Neural progenitor cell (in vitro differentiated cells): ENCODE results near the gene ST3GAL6. TPM values are rescaled to one million over a fixed set of nuclear protein-coding genes. Genes with fewer than 3 reads are reported as not detected.

ENCODE experiments used
- DNase-seq: peaks from one replicate; pipeline ENCODE4 v3.0.0-alpha.2; 2016; ENCODE audit warnings: low spot score
- H2AFZ ChIP-seq: fragments of 200-600 bp; sonication (generic); replicated peaks from 2 replicates; pipeline ENCODE4 v1.6.1; 2016; ENCODE audit warnings: antibody characterized with exemption
- H3F3A ChIP-seq: fragments of 200-600 bp; sonication (generic); 2 replicates; pipeline ENCODE4 v1.6.1; 2016; ENCODE audit warnings: antibody characterized with exemption, low read depth
- H3K27ac ChIP-seq: fragments of 200-600 bp; sonication (generic); 2 replicates; pipeline ENCODE4 v1.5.1; 2016; ENCODE audit warnings: mild to moderate bottlenecking
- H3K27me3 ChIP-seq: fragments of 200-600 bp; sonication (generic); 2 replicates; pipeline ENCODE4 v1.6.1; 2016; ENCODE audit warnings: mild to moderate bottlenecking, moderate library complexity
- H3K36me3 ChIP-seq: fragments of 200-600 bp; sonication (generic); 2 replicates; pipeline ENCODE4 v1.5.1; 2016
- H3K4me1 ChIP-seq: fragments of 200-600 bp; sonication (generic); 2 replicates; pipeline ENCODE4 v1.6.1; 2016; ENCODE audit warnings: mixed run types
- H3K4me2 ChIP-seq: fragments of 200-600 bp; sonication (generic); 2 replicates; pipeline ENCODE4 v1.6.1; 2016
- H3K4me3 ChIP-seq: fragments of 200-600 bp; sonication (generic); 2 replicates; pipeline ENCODE4 v1.5.1; 2016
- H3K79me2 ChIP-seq: fragments of 200-600 bp; sonication (generic); 2 replicates; pipeline ENCODE4 v1.6.1; 2016; ENCODE audit warnings: low read depth
- H3K9ac ChIP-seq: fragments of 200-600 bp; sonication (generic); 2 replicates; pipeline ENCODE4 v1.6.1; 2016
- H3K9me3 ChIP-seq: fragments of 200-600 bp; sonication (generic); 2 replicates; pipeline ENCODE4 v1.5.1; 2016; ENCODE audit warnings: low read depth
- H4K20me1 ChIP-seq: fragments of 200-600 bp; sonication (generic); 2 replicates; pipeline ENCODE4 v1.6.1; 2016; ENCODE audit warnings: low read depth
- H3K27ac Mint-ChIP-seq: 3 replicates; pipeline ENCODE4 v1.8.0; 2021; ENCODE audit warnings: mixed read lengths
- H3K27me3 Mint-ChIP-seq: 2 replicates; pipeline ENCODE4 v1.8.0; 2022; ENCODE audit warnings: low read depth, mild to moderate bottlenecking, inconsistent platforms, moderate library complexity, mixed read lengths; ENCODE audit not compliant: insufficient read depth
- H3K36me3 Mint-ChIP-seq: 3 replicates; pipeline ENCODE4 v1.8.0; 2021; ENCODE audit warnings: mixed read lengths
- H3K4me1 Mint-ChIP-seq: 3 replicates; pipeline ENCODE4 v1.8.0; 2021; ENCODE audit warnings: mixed read lengths
- H3K4me3 Mint-ChIP-seq: 3 replicates; pipeline ENCODE4 v1.8.0; 2021; ENCODE audit warnings: mild to moderate bottlenecking, moderate library complexity, mixed read lengths
- H3K9me3 Mint-ChIP-seq: 3 replicates; pipeline ENCODE4 v1.8.0; 2020; ENCODE audit warnings: mixed read lengths
- CTCF ChIP-seq: fragments of 200-600 bp; sonication (generic); IDR thresholded peaks from 2 replicates; pipeline ENCODE4 v1.5.1; 2017; ENCODE audit warnings: antibody characterized with exemption, mild to moderate bottlenecking
- EZH2 ChIP-seq: fragments of 200-600 bp; sonication (generic); IDR thresholded peaks from 2 replicates; pipeline ENCODE4 v1.6.1; 2017; ENCODE audit warnings: antibody characterized with exemption, mild to moderate bottlenecking, moderate library complexity
- EZH2phosphoT487 ChIP-seq: fragments of 200-600 bp; sonication (generic); IDR thresholded peaks from 2 replicates; pipeline ENCODE4 v1.6.1; 2017; ENCODE audit warnings: antibody characterized with exemption
- total RNA-seq: library from RNA; depleted of rRNA; stranded (reverse); fragments of >200 nt; gene quantifications from 2 replicates; pipeline ENCODE4 v1.2.3, GENCODE V29; 2015; ENCODE audit warnings: low replicate concordance

The ST3GAL6 gene
- total RNA-seq, 1 donor from 2014 or later, result 18.6 TPM

- Histone ChIP-seq H3K4me3 (no peak overlapping the region), H3K4me2 (no peak overlapping the region), H4K20me1 (no peaks in the 10 kb centered on the region), H3K27me3 (no peaks in the 10 kb centered on the region), H3K79me2 (no peaks in the 10 kb centered on the region), H3K27ac (no peak overlapping the region), H3K36me3 (peaks cover 2% of the 10 kb centered on the region), H3K9ac (no peak overlapping the region), H3K9me3 (no peaks in the 10 kb centered on the region), H3K4me1 (no peaks in the 10 kb centered on the region), H2AFZ (no peak overlapping the region), H3F3A (no peaks in the 10 kb centered on the region)
- no peak overlapping the region for H3K4me3 Mint-ChIP-seq
- peaks cover 54% of the 10 kb centered on the region for H3K36me3 Mint-ChIP-seq
- H3K4me1 Mint-ChIP-seq, result no peaks in the 10 kb centered on the region
- DNase-seq, result no peak
- no peak for TF ChIP-seq CTCF
- TF ChIP-seq EZH2, result no peak
- TF ChIP-seq EZH2phosphoT487, result no peak
- no peak overlapping the region for H3K27ac Mint-ChIP-seq
- H3K27me3 Mint-ChIP-seq, result no peaks in the 10 kb centered on the region
- H3K9me3 Mint-ChIP-seq, result peaks cover 5% of the 10 kb centered on the region
Observed at GRCh38 chr3:98800401-98800800, 37.3 kb downstream of the ST3GAL6 start.

- Histone ChIP-seq H3K4me3 (no peak overlapping the region), H3K9ac (no peak overlapping the region), H3K79me2 (no peaks in the 10 kb centered on the region), H3K27ac (no peak overlapping the region), H3K27me3 (no peaks in the 10 kb centered on the region), H4K20me1 (no peaks in the 10 kb centered on the region), H3K4me1 (no peaks in the 10 kb centered on the region), H3K36me3 (peaks cover 7% of the 10 kb centered on the region), H2AFZ (no peak overlapping the region), H3K4me2 (no peak overlapping the region), H3F3A (no peaks in the 10 kb centered on the region), H3K9me3 (no peaks in the 10 kb centered on the region)
- no peak overlapping the region for H3K4me3 Mint-ChIP-seq
- H3K27me3 Mint-ChIP-seq, result no peaks in the 10 kb centered on the region
- H3K9me3 Mint-ChIP-seq, result peaks cover 5% of the 10 kb centered on the region
- no peak for DNase-seq
- no peaks in the 10 kb centered on the region for H3K4me1 Mint-ChIP-seq
- TF ChIP-seq CTCF (peak; percentile 28), EZH2phosphoT487 (no peak)
- peaks cover 55% of the 10 kb centered on the region for H3K36me3 Mint-ChIP-seq
- no peak overlapping the region for H3K27ac Mint-ChIP-seq
Observed at GRCh38 chr3:98801043-98801747, 38.1 kb downstream of the ST3GAL6 start.

- Mint-ChIP-seq H3K4me3 (no peak overlapping the region), H3K27me3 (no peaks in the 10 kb centered on the region)
- H3K27me3 ChIP-seq, result no peaks in the 10 kb centered on the region
Observed at GRCh38 chr3:98805571-98805970, 42.4 kb downstream of the ST3GAL6 start.

More at GRCh38 chr3:98805571-98805970, 42.4 kb downstream of the ST3GAL6 start:
- no peaks in the 10 kb centered on the region for H3F3A ChIP-seq
- H3K36me3 ChIP-seq, result peaks cover 24% of the 10 kb centered on the region
- no peak overlapping the region for H3K4me2 ChIP-seq
- peaks cover 63% of the 10 kb centered on the region for H3K36me3 Mint-ChIP-seq
- no peak overlapping the region for H3K27ac ChIP-seq
- DNase-seq, result no peak
- peaks cover 5% of the 10 kb centered on the region for H3K9me3 Mint-ChIP-seq
- H3K27ac Mint-ChIP-seq, result no peak overlapping the region
- no peak overlapping the region for H3K4me3 ChIP-seq
- H3K4me1 Mint-ChIP-seq, result no peaks in the 10 kb centered on the region
- no peaks in the 10 kb centered on the region for H4K20me1 ChIP-seq
- no peaks in the 10 kb centered on the region for H3K4me1 ChIP-seq
- TF ChIP-seq EZH2 (no peak), EZH2phosphoT487 (no peak), CTCF (no peak)
- no peak overlapping the region for H2AFZ ChIP-seq
- H3K9ac ChIP-seq, result no peak overlapping the region
- no peaks in the 10 kb centered on the region for H3K9me3 ChIP-seq
- H3K79me2 ChIP-seq, result no peaks in the 10 kb centered on the region
